DOHH2 (cell line): ENCODE measurements around the gene PKD1L1.

ENCODE experiments used
- H3F3A ChIP-seq: fragments of 200-600 bp; sonication (generic), shearing (Covaris generic); 2 replicates; pipeline ENCODE4 v1.6.0; 2016; ENCODE audit warnings: antibody characterized with exemption, mild to moderate bottlenecking; ENCODE audit not compliant: control insufficient read depth, insufficient read depth
- H3K27ac ChIP-seq: fragments of 200-600 bp; sonication (generic); 2 replicates; pipeline ENCODE4 v1.5.1; 2014; ENCODE audit warnings: low read depth, mild to moderate bottlenecking, low read length, moderate library complexity
- H3K27me3 ChIP-seq: fragments of 200-600 bp; sonication (generic); 2 replicates; pipeline ENCODE4 v1.6.1; 2014; ENCODE audit warnings: mild to moderate bottlenecking, low read length, mixed read lengths; ENCODE audit not compliant: control insufficient read depth
- H3K36me3 ChIP-seq: fragments of 200-600 bp; sonication (generic); 2 replicates; pipeline ENCODE4 v1.6.1; 2014; ENCODE audit warnings: mild to moderate bottlenecking, low read length, moderate library complexity, mixed read lengths; ENCODE audit not compliant: control insufficient read depth
- H3K4me1 ChIP-seq: fragments of 200-600 bp; sonication (generic); 2 replicates; pipeline ENCODE4 v1.6.1; 2014; ENCODE audit warnings: mild to moderate bottlenecking, low read length, mixed read lengths; ENCODE audit not compliant: control insufficient read depth
- H3K4me2 ChIP-seq: fragments of 200-600 bp; sonication (generic); 2 replicates; pipeline ENCODE4 v1.6.0; 2014; ENCODE audit warnings: mild to moderate bottlenecking, low read length, moderate library complexity
- H3K4me3 ChIP-seq: fragments of 200-600 bp; sonication (generic); 2 replicates; pipeline ENCODE4 v1.5.1; 2014; ENCODE audit warnings: mild to moderate bottlenecking, low read length, mixed read lengths
- H3K79me2 ChIP-seq: fragments of 200-600 bp; sonication (generic); 2 replicates; pipeline ENCODE4 v1.6.1; 2014; ENCODE audit warnings: mild to moderate bottlenecking, low read length, mixed read lengths; ENCODE audit not compliant: control insufficient read depth
- H3K9me2 ChIP-seq: fragments of 200-600 bp; sonication (generic); replicated peaks from 2 replicates; pipeline ENCODE4 v1.6.1; 2014; ENCODE audit warnings: mild to moderate bottlenecking, low read length, mixed read lengths; ENCODE audit not compliant: control insufficient read depth
- H3K9me3 ChIP-seq: fragments of 200-600 bp; sonication (generic); 2 replicates; pipeline ENCODE4 v1.6.1; 2014; ENCODE audit warnings: antibody characterized with exemption, low read length, mixed read lengths; ENCODE audit not compliant: control insufficient read depth, insufficient read depth
- H4K20me1 ChIP-seq: fragments of 200-600 bp; sonication (generic); 2 replicates; pipeline ENCODE4 v1.6.0; 2014; ENCODE audit warnings: low read depth, mild to moderate bottlenecking, antibody characterized with exemption, low read length, moderate library complexity; ENCODE audit not compliant: control insufficient read depth, insufficient read depth
- EZH2phosphoT487 ChIP-seq: fragments of 200-600 bp; sonication (generic); IDR thresholded peaks from 2 replicates; pipeline ENCODE4 v1.6.1; 2017; ENCODE audit warnings: borderline replicate concordance, mild to moderate bottlenecking, antibody characterized with exemption, low read length, moderate library complexity, mixed read lengths
- TF ChIP-seq, protein P1 (sequence below): fragments of 200-600 bp; sonication (generic); IDR thresholded peaks from one replicate; pipeline ENCODE4 v1.5.1; 2014; ENCODE audit warnings: antibody characterized with exemption, mild to moderate bottlenecking, low read depth, low read length; ENCODE audit not compliant: poor library complexity, severe bottlenecking

Gene PKD1L1

GRCh38 chr7:47783456-47784223 lies 164.6 kb downstream of the PKD1L1 start:
- Histone ChIP-seq H3K4me1 (peaks cover 16% of the 10 kb centered on the region), H3K9me3 (no peaks in the 10 kb centered on the region), H3K4me2 (no peak overlapping the region), H3K27ac (no peak overlapping the region), H3K27me3 (no peaks in the 10 kb centered on the region), H3F3A (no peaks in the 10 kb centered on the region), H3K4me3 (no peak overlapping the region), H3K36me3 (no peaks in the 10 kb centered on the region), H4K20me1 (no peaks in the 10 kb centered on the region), H3K79me2 (no peaks in the 10 kb centered on the region), H3K9me2 (no peaks in the 10 kb centered on the region)
- TF ChIP-seq, protein P1, sequence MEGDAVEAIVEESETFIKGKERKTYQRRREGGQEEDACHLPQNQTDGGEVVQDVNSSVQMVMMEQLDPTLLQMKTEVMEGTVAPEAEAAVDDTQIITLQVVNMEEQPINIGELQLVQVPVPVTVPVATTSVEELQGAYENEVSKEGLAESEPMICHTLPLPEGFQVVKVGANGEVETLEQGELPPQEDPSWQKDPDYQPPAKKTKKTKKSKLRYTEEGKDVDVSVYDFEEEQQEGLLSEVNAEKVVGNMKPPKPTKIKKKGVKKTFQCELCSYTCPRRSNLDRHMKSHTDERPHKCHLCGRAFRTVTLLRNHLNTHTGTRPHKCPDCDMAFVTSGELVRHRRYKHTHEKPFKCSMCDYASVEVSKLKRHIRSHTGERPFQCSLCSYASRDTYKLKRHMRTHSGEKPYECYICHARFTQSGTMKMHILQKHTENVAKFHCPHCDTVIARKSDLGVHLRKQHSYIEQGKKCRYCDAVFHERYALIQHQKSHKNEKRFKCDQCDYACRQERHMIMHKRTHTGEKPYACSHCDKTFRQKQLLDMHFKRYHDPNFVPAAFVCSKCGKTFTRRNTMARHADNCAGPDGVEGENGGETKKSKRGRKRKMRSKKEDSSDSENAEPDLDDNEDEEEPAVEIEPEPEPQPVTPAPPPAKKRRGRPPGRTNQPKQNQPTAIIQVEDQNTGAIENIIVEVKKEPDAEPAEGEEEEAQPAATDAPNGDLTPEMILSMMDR = no peak

- TF ChIP-seq, protein P1 = no peak
- TF ChIP-seq EZH2phosphoT487 = no peak
- Histone ChIP-seq H3K27ac (no peak overlapping the region), H3K4me3 (no peak overlapping the region), H3K9me3 (peaks cover under 1% of the 10 kb centered on the region; the same call in 1 of the 2 replicates), H3K79me2 (no peaks in the 10 kb centered on the region), H4K20me1 (no peaks in the 10 kb centered on the region), H3K27me3 (no peaks in the 10 kb centered on the region), H3K4me1 (peaks cover 17% of the 10 kb centered on the region), H3K9me2 (no peaks in the 10 kb centered on the region), H3K36me3 (no peaks in the 10 kb centered on the region), H3F3A (no peaks in the 10 kb centered on the region), H3K4me2 (no peak overlapping the region)
These were observed 165.5 kb downstream of the PKD1L1 start for GRCh38 chr7:47782792-47783191.

- H3K27me3 ChIP-seq = no peaks in the 10 kb centered on the region
- no peak overlapping the region for H3K4me2 ChIP-seq
- H4K20me1 ChIP-seq = no peaks in the 10 kb centered on the region
- no peak overlapping the region for H3K4me3 ChIP-seq
- H3F3A ChIP-seq = no peaks in the 10 kb centered on the region
- H3K9me3 ChIP-seq = peaks cover 7% of the 10 kb centered on the region
- H3K36me3 ChIP-seq = no peaks in the 10 kb centered on the region
- peaks cover 19% of the 10 kb centered on the region for H3K4me1 ChIP-seq
- H3K79me2 ChIP-seq = no peaks in the 10 kb centered on the region
- H3K27ac ChIP-seq = no peak overlapping the region
- TF ChIP-seq EZH2phosphoT487 = no peak
- TF ChIP-seq, protein P1 = no peak
- no peaks in the 10 kb centered on the region for H3K9me2 ChIP-seq
These were observed 166.2 kb downstream of the PKD1L1 start for GRCh38 chr7:47782022-47782421.
